ENCODE results near the gene OPA3.

OPA3 gene

GRCh38 chr19:45484273-45484945, 100.2 kb downstream of the OPA3 start:
- no peaks in the 10 kb centered on the region for H3K9me3 Mint-ChIP-seq
- H3K27ac Mint-ChIP-seq = no peak overlapping the region
- H3K4me1 Mint-ChIP-seq = no peaks in the 10 kb centered on the region
- H3K27me3 Mint-ChIP-seq (ENCODE audit: low read depth) = peaks cover 4% of the 10 kb centered on the region
- H3K36me3 Mint-ChIP-seq (ENCODE audit: low read depth) = no peaks in the 10 kb centered on the region
- peak overlapping the region; percentile 56 to 95 (median 65) for H3K4me3 Mint-ChIP-seq
- no peak for TF ChIP-seq CTCF (IDR thresholded peaks at IDR 0.05; ENCODE audit: unreplicated experiment in 3 of 3)

GRCh38 chr19:45483033-45483432, 101.6 kb downstream of the OPA3 start:
- Mint-ChIP-seq H3K4me3 (no peak overlapping the region), H3K27ac (no peak overlapping the region), H3K4me1 (no peaks in the 10 kb centered on the region), H3K9me3 (no peaks in the 10 kb centered on the region), H3K27me3 (ENCODE audit: low read depth) (peaks cover 4% of the 10 kb centered on the region), H3K36me3 (ENCODE audit: low read depth) (no peaks in the 10 kb centered on the region)
- no peak for TF ChIP-seq CTCF (IDR thresholded peaks at IDR 0.05; ENCODE audit: unreplicated experiment in 3 of 3)

GRCh38 chr19:45478454-45479238, 106.0 kb downstream of the OPA3 start:
- H3K4me3 Mint-ChIP-seq = peak overlapping the region; percentile 74 to 91 (median 89)
- peaks cover 39% of the 10 kb centered on the region for H3K27me3 Mint-ChIP-seq (ENCODE audit: low read depth)
- TF ChIP-seq CTCF (IDR thresholded peaks at IDR 0.05; ENCODE audit: unreplicated experiment in 3 of 3) = peak; percentile 94 to 96 (median 94)
- H3K36me3 Mint-ChIP-seq (ENCODE audit: low read depth) = no peaks in the 10 kb centered on the region
- H3K4me1 Mint-ChIP-seq = peaks cover 9% of the 10 kb centered on the region
- no peaks in the 10 kb centered on the region for H3K9me3 Mint-ChIP-seq
- peak overlapping the region; percentile 99 to 100 (median 100) for H3K27ac Mint-ChIP-seq

GRCh38 chr19:45477713-45478453, 106.7 kb downstream of the OPA3 start:
- Mint-ChIP-seq H3K27me3 (ENCODE audit: low read depth) (peaks cover 47% of the 10 kb centered on the region), H3K36me3 (ENCODE audit: low read depth) (no peaks in the 10 kb centered on the region), H3K4me3 (peak overlapping the region; percentile 74 to 91 (median 89)), H3K4me1 (peaks cover 11% of the 10 kb centered on the region), H3K9me3 (no peaks in the 10 kb centered on the region), H3K27ac (peak overlapping the region; percentile 99 to 100 (median 100))
- TF ChIP-seq CTCF (IDR thresholded peaks at IDR 0.05; ENCODE audit: unreplicated experiment in 3 of 3) = peak in 1 of 3 experiments; percentile 56

Measured in nephron (organoid).